SH-SY5Y (cell line): ENCODE data around the gene MACF1.

Experiments
- GATA2 ChIP-seq: IDR thresholded peaks from 2 replicates; pipeline ENCODE4 v1.6.1; 2011; ENCODE audit warnings: mild to moderate bottlenecking, low read depth, low read length
- GATA3 ChIP-seq: IDR thresholded peaks from 2 replicates; pipeline ENCODE4 v1.6.1; 2011; ENCODE audit warnings: low read depth, mild to moderate bottlenecking, low read length, moderate library complexity

The MACF1 gene

GRCh38 chr1:39173119-39173994 lies 31.1 kb upstream of the MACF1 start:
- TF ChIP-seq GATA3 (no peak), GATA2 (no peak)

GRCh38 chr1:39173995-39174380 lies 30.5 kb upstream of the MACF1 start:
- TF ChIP-seq GATA3: no peak
- TF ChIP-seq GATA2: no peak

GRCh38 chr1:39174390-39175081 lies 30.0 kb upstream of the MACF1 start:
- TF ChIP-seq GATA2 (no peak), GATA3 (no peak)

GRCh38 chr1:39177706-39178105 lies 26.8 kb upstream of the MACF1 start:
- TF ChIP-seq GATA2 (no peak), GATA3 (no peak)

- TF ChIP-seq GATA3 (no peak), GATA2 (no peak)
Observed at GRCh38 chr1:39178541-39179431, 25.7 kb upstream of the MACF1 start.

GRCh38 chr1:39181311-39181710 lies 23.2 kb upstream of the MACF1 start:
- TF ChIP-seq GATA3 (no peak), GATA2 (no peak)

GRCh38 chr1:39182804-39183203 lies 21.7 kb upstream of the MACF1 start:
- TF ChIP-seq GATA2 (no peak), GATA3 (no peak)

GRCh38 chr1:39183503-39184353 lies 20.8 kb upstream of the MACF1 start:
- TF ChIP-seq GATA3: no peak
- TF ChIP-seq GATA2: no peak

GRCh38 chr1:39184354-39184818 lies 20.1 kb upstream of the MACF1 start:
- no peak for TF ChIP-seq GATA2

GRCh38 chr1:39187275-39188046 lies 17.0 kb upstream of the MACF1 start:
- TF ChIP-seq GATA3 (no peak), GATA2 (no peak)

GRCh38 chr1:39189592-39190041 lies 14.9 kb upstream of the MACF1 start:
- TF ChIP-seq GATA2 (no peak), GATA3 (no peak)

GRCh38 chr1:39190096-39190495 lies 14.4 kb upstream of the MACF1 start:
- TF ChIP-seq GATA2 (no peak), GATA3 (no peak)

- no peak for TF ChIP-seq GATA3
- no peak for TF ChIP-seq GATA2
Observed at GRCh38 chr1:39194398-39195051, 10.0 kb upstream of the MACF1 start.
